HCT116 (cell line): Measurements from ENCODE around the gene SMIM20. TPM values are rescaled to one million over a fixed set of nuclear protein-coding genes. Genes with fewer than 3 reads are reported as not detected.

Experiments
- ATAC-seq: fragments of 200-7000 bp; cut with Tn5 transposase; 2 replicates; pipeline ENCODE4 v1.9.1; 2020; ENCODE audit warnings: mild to moderate bottlenecking, moderate library complexity
- BruUV-seq: library from RNA; stranded (reverse); fragments of 400-500 nt; replicated peaks from 2 replicates; lab custom pipeline; 2021; lab: Mats Ljungman, UMichigan
- CTCF ChIA-PET: fragments of 300-600 bp; sonication (Branson Sonifier 250); formaldehyde crosslinking; loops from one replicate; lab custom pipeline; 2021; ENCODE audit warnings: antibody characterized with exemption; lab: Charles Lee
- POLR2A ChIA-PET: fragments of 300-600, 350-600 bp; sonication (Branson Sonifier 250); formaldehyde crosslinking; loops from one replicate; lab custom pipeline; 2021; ENCODE audit warnings: antibody characterized with exemption; lab: Charles Lee
- RAD21 ChIA-PET, 2 experiments: fragments of 300-600 bp; sonication (Branson Sonifier 250); formaldehyde crosslinking; loops; one replicate each; lab custom pipeline; 2023; ENCODE audit warnings: low total read pairs in 2 of 2; ENCODE audit not compliant: uncharacterized antibody in 2 of 2, unreplicated experiment in 2 of 2, low non-redundant PET in 1 of 2; lab: Charles Lee
- DNase-seq: peaks from one replicate; pipeline ENCODE4 v3.0.0-alpha.2; 2010; ENCODE audit warnings: low read depth, low spot score
- H2AFZ ChIP-seq: fragments of 200-600 bp; shearing (Covaris generic), sonication (generic); 2 replicates; pipeline ENCODE4 v1.6.1; 2017; ENCODE audit warnings: low read depth, mixed run types, mixed read lengths, antibody characterized with exemption, low read length; ENCODE audit not compliant: poor library complexity, severe bottlenecking
- H3K27ac ChIP-seq: 2 replicates; pipeline ENCODE4 v1.5.1; 2012; ENCODE audit warnings: low read depth, low read length
- H3K27me3 ChIP-seq: fragments of 200-600 bp; sonication (generic); 2 replicates; pipeline ENCODE4 v1.6.1; 2016; ENCODE audit warnings: mixed run types, low read length, mixed read lengths; ENCODE audit not compliant: insufficient read depth
- H3K36me3 ChIP-seq, 2 experiments: fragments of 200-500 bp in 1 of 2; fragments of 200-600 bp in 1 of 2; sonication (Bioruptor generic) in 1 of 2; sonication (generic) in 1 of 2; 2 replicates each; pipeline versions ENCODE4 v1.5.1 to v1.6.1; 2014 to 2016; ENCODE audit warnings: low read length in 2 of 2, inconsistent platforms in 1 of 2, mixed read lengths in 1 of 2, mixed run types in 1 of 2; ENCODE audit not compliant: insufficient read depth in 2 of 2, control insufficient read depth in 1 of 2
- H3K4me1 ChIP-seq, 2 experiments: fragments of 200-600 bp in 1 of 2; sonication (generic) in 1 of 2; 2 replicates each; pipeline versions ENCODE4 v1.5.1 to v1.6.1; 2012 to 2017; ENCODE audit warnings: low read length in 2 of 2, inconsistent platforms in 1 of 2, mild to moderate bottlenecking in 1 of 2, mixed read lengths in 1 of 2, mixed run types in 1 of 2, moderate library complexity in 1 of 2; ENCODE audit not compliant: insufficient read depth in 2 of 2, control insufficient read depth in 1 of 2
- H3K4me2 ChIP-seq: fragments of 200-600 bp; sonication (generic); 2 replicates; pipeline ENCODE4 v1.6.1; 2017; ENCODE audit warnings: mixed run types, low read length, mixed read lengths
- H3K4me3 ChIP-seq, 2 experiments: fragments of 200-600 bp in 1 of 2; sonication (generic) in 1 of 2; replicated peaks in 1 of 2; 2 replicates each; pipeline ENCODE4 v1.5.1; 2011 to 2016; ENCODE audit warnings: low read length in 2 of 2, control low read depth in 1 of 2, low read depth in 1 of 2, mild to moderate bottlenecking in 1 of 2, mixed read lengths in 1 of 2, mixed run types in 1 of 2
- H3K79me2 ChIP-seq: fragments of 200-600 bp; sonication (generic); 2 replicates; pipeline ENCODE4 v1.6.1; 2017; ENCODE audit warnings: mild to moderate bottlenecking, mixed run types, low read length, moderate library complexity, mixed read lengths; ENCODE audit not compliant: insufficient read depth
- H3K9ac ChIP-seq: fragments of 200-600 bp; sonication (generic); 2 replicates; pipeline ENCODE4 v1.6.1; 2016; ENCODE audit warnings: low read length, mixed read lengths
- H3K9me2 ChIP-seq: fragments of 200-600 bp; sonication (generic), shearing (Covaris generic); 2 replicates; pipeline ENCODE4 v1.6.1; 2017; ENCODE audit warnings: mixed run types, mild to moderate bottlenecking, moderate library complexity; ENCODE audit not compliant: insufficient read depth
- H3K9me3 ChIP-seq, 2 experiments: fragments of 200-500 bp in 1 of 2; fragments of 200-600 bp in 1 of 2; sonication (Bioruptor generic) in 1 of 2; sonication (generic) in 1 of 2; 2 replicates each; pipeline ENCODE4 v1.6.1; 2014 to 2017; ENCODE audit warnings: low read length in 2 of 2, mixed read lengths in 2 of 2, inconsistent platforms in 1 of 2, low read depth in 1 of 2, mild to moderate bottlenecking in 1 of 2, mixed run types in 1 of 2, moderate library complexity in 1 of 2; ENCODE audit not compliant: control insufficient read depth in 1 of 2, insufficient read depth in 1 of 2
- H4K20me1 ChIP-seq: fragments of 200-600 bp; sonication (generic), shearing (Covaris generic); 2 replicates; pipeline ENCODE4 v1.6.1; 2017; ENCODE audit warnings: mixed run types, mild to moderate bottlenecking, moderate library complexity; ENCODE audit not compliant: insufficient read depth
- CEBPB ChIP-seq: IDR thresholded peaks from 2 replicates; pipeline ENCODE4 v1.6.1; 2012; ENCODE audit warnings: low read depth
- ELF1 ChIP-seq: IDR thresholded peaks from 2 replicates; pipeline ENCODE4 v1.6.1; 2012; ENCODE audit warnings: low read depth, borderline replicate concordance
- EZH2 ChIP-seq: fragments of 200-600 bp; sonication (generic); IDR thresholded peaks from 2 replicates; pipeline ENCODE4 v1.6.1; 2017; ENCODE audit warnings: antibody characterized with exemption, mixed run types
- FOSL1 ChIP-seq: IDR thresholded peaks from 2 replicates; pipeline ENCODE4 v1.6.1; 2012; ENCODE audit warnings: low read depth
- JUND ChIP-seq: IDR thresholded peaks from 2 replicates; pipeline ENCODE4 v1.6.1; 2012
- POLR2A ChIP-seq: IDR thresholded peaks from 2 replicates; pipeline ENCODE4 v1.7.0; 2011; ENCODE audit warnings: borderline replicate concordance; ENCODE audit not compliant: insufficient read depth, insufficient read length; ENCODE audit errors: extremely low read depth
- POLR2AphosphoS5 ChIP-seq: IDR thresholded peaks from 2 replicates; pipeline ENCODE4 v1.6.1; 2011; ENCODE audit warnings: mild to moderate bottlenecking, low read depth, low read length, moderate library complexity
- RAD21 ChIP-seq: IDR thresholded peaks from 2 replicates; pipeline ENCODE4 v1.6.1; 2012; ENCODE audit warnings: low read depth, mild to moderate bottlenecking
- SIN3A ChIP-seq: IDR thresholded peaks from 2 replicates; pipeline ENCODE4 v1.6.1; 2012; ENCODE audit warnings: low read depth
- SRF ChIP-seq: IDR thresholded peaks from 2 replicates; pipeline ENCODE4 v1.6.1; 2012; ENCODE audit warnings: low read depth
- YY1 ChIP-seq: IDR thresholded peaks from 2 replicates; pipeline ENCODE4 v1.6.1; 2011; ENCODE audit warnings: low read length, low read depth, moderate library complexity, mild to moderate bottlenecking; ENCODE audit not compliant: insufficient replicate concordance; ENCODE audit errors: extremely low read depth
- ZFX ChIP-seq: fragments of 450-650 bp; IDR thresholded peaks from 2 replicates; pipeline ENCODE4 v1.6.1; 2017
- intact Hi-C: fragments of 100-400 bp; cut with micrococcal nuclease; formaldehyde crosslinking; loops from 2 replicates; pipeline ENCODE4 v1.10.0; 2022
- total RNA-seq: library from RNA; stranded (reverse); gene quantifications from one replicate; pipeline ENCODE4 v1.2.1, GENCODE V29; 2021; ENCODE audit not compliant: unreplicated experiment
- TF ChIP-seq, protein P1 (sequence below), 3 experiments: fragments of 200-600 bp in 1 of 3; sonication (generic) in 1 of 3; IDR thresholded peaks in 2 of 3; conservative IDR thresholded peaks in 1 of 3; 2 replicates each; pipeline ENCODE4 v1.5.1; 2012 to 2017; ENCODE audit warnings: low read depth in 2 of 3, low read length in 2 of 3, antibody characterized with exemption in 1 of 3, borderline replicate concordance in 1 of 3, control low read depth in 1 of 3, mild to moderate bottlenecking in 1 of 3, mixed read lengths in 1 of 3, mixed run types in 1 of 3, moderate library complexity in 1 of 3; ENCODE audit not compliant: insufficient read depth in 1 of 3

SMIM20 gene
- total RNA-seq, 1 experiment from 2014 or later: 36.9 TPM

DNA sequence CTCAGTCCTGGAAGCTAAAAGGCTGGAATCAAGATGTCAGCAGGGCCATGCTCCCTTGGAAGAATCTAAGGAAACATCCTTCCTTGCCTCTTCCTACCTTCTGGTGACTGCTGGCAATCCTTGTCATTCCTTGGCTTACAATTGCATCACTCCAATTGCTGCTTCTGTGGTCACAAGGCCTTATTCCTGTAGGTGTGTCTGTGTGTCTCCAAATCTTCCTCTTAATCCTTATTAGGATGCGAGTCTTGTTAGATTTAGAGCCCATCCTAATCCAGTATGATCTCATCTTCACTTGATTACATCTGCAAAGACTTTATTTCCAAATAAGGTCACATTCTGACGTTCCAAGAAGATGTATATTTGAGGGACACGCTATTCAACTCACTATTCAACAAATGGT lies 52.2 kb downstream of the SMIM20 start:
- POLR2A ChIA-PET: no interaction called here
- no peak for ATAC-seq
- no peaks in the 10 kb centered on the region for H3K9me2 ChIP-seq
- BruUV-seq: no TSS peak
- CTCF ChIA-PET: no interaction called here
- no peak overlapping the region for H3K9ac ChIP-seq
- no peaks in the 10 kb centered on the region for H4K20me1 ChIP-seq
- no peaks in the 10 kb centered on the region for H3K79me2 ChIP-seq
- DNase-seq: no peak
- H3K27me3 ChIP-seq: no peaks in the 10 kb centered on the region
- TF ChIP-seq FOSL1: no peak
- no peak for TF ChIP-seq POLR2AphosphoS5
- no peak for TF ChIP-seq POLR2A
- TF ChIP-seq RAD21: no peak
- TF ChIP-seq JUND: no peak
- TF ChIP-seq YY1: no peak
- TF ChIP-seq CEBPB: no peak
- TF ChIP-seq EZH2: no peak
- TF ChIP-seq, protein P1, sequence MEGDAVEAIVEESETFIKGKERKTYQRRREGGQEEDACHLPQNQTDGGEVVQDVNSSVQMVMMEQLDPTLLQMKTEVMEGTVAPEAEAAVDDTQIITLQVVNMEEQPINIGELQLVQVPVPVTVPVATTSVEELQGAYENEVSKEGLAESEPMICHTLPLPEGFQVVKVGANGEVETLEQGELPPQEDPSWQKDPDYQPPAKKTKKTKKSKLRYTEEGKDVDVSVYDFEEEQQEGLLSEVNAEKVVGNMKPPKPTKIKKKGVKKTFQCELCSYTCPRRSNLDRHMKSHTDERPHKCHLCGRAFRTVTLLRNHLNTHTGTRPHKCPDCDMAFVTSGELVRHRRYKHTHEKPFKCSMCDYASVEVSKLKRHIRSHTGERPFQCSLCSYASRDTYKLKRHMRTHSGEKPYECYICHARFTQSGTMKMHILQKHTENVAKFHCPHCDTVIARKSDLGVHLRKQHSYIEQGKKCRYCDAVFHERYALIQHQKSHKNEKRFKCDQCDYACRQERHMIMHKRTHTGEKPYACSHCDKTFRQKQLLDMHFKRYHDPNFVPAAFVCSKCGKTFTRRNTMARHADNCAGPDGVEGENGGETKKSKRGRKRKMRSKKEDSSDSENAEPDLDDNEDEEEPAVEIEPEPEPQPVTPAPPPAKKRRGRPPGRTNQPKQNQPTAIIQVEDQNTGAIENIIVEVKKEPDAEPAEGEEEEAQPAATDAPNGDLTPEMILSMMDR (IDR thresholded peaks at IDR 0.05 in 2 of 3, conservative IDR thresholded peaks at IDR 0.05 in 1 of 3; ENCODE audit: borderline replicate concordance in 1 of 3, insufficient read depth in 1 of 3, low read depth in 2 of 3, low read length in 2 of 3): no peak
- no peak for TF ChIP-seq ELF1
- no peak for TF ChIP-seq SIN3A
- TF ChIP-seq ZFX: no peak
- TF ChIP-seq SRF: no peak
- TF ChIP-seq, all 23 proteins: peak for 0
- Histone ChIP-seq H3K4me2 (no peak overlapping the region), H3K36me3 (no peaks in the 10 kb centered on the region), H3K27ac (no peak overlapping the region), H2AFZ (no peak overlapping the region), H3K4me3 (no peak overlapping the region), H3K4me1 (no peaks in the 10 kb centered on the region; a peak in 1 of 4 replicates), H3K9me3 (no peaks in the 10 kb centered on the region)
- RAD21 ChIA-PET: no interaction called here
- intact Hi-C loops: no loop called here
